Neuronal stem cell (in vitro differentiated cells): Measurements from ENCODE around the gene KCND1.
"Not testable (repeated sequence)": the region's sequence is repeated elsewhere in the genome, so short reads cannot be mapped to it uniquely, and the experiment has no call there.

Experiments used
- DNase-seq: peaks from one replicate; pipeline ENCODE4 v3.0.0-alpha.2; 2013; ENCODE audit warnings: low spot score
- H2AFZ ChIP-seq: one replicate; pipeline ENCODE4 v1.6.1; 2013; ENCODE audit warnings: mild to moderate bottlenecking, low read length, inconsistent platforms
- H2AK5ac ChIP-seq: 2 replicates; pipeline ENCODE4 v1.6.1; 2013; ENCODE audit warnings: low read depth, mild to moderate bottlenecking, inconsistent platforms, low read length, moderate library complexity, mixed read lengths
- H2BK120ac ChIP-seq: 2 replicates; pipeline ENCODE4 v1.6.1; 2013; ENCODE audit warnings: low read depth, mild to moderate bottlenecking, inconsistent platforms, low read length, moderate library complexity, mixed read lengths
- H2BK12ac ChIP-seq: one replicate; pipeline ENCODE4 v1.6.1; 2013; ENCODE audit warnings: low read length, inconsistent platforms
- H2BK15ac ChIP-seq: 2 replicates; pipeline ENCODE4 v1.6.1; 2013; ENCODE audit warnings: mild to moderate bottlenecking, low read length, inconsistent platforms, mixed read lengths
- H2BK5ac ChIP-seq: one replicate; pipeline ENCODE4 v1.6.1; 2013; ENCODE audit warnings: inconsistent platforms, mild to moderate bottlenecking, low read length, moderate library complexity
- H3K14ac ChIP-seq: one replicate; pipeline ENCODE4 v1.6.1; 2013; ENCODE audit warnings: low read length, inconsistent platforms
- H3K18ac ChIP-seq: 2 replicates; pipeline ENCODE4 v1.6.1; 2013; ENCODE audit warnings: low read length, inconsistent platforms
- H3K23ac ChIP-seq: 2 replicates; pipeline ENCODE4 v1.6.1; 2013; ENCODE audit warnings: low read depth, mild to moderate bottlenecking, mixed read lengths, low read length, inconsistent platforms; ENCODE audit not compliant: poor library complexity
- H3K27ac ChIP-seq: replicated peaks from 3 replicates; pipeline ENCODE4 v1.5.1; 2013; ENCODE audit warnings: low read length, inconsistent platforms
- H3K27me3 ChIP-seq, 3 experiments: 2 replicates each; pipeline ENCODE4 v1.6.1; 2013; ENCODE audit warnings: low read length in 3 of 3, mild to moderate bottlenecking in 2 of 3, inconsistent platforms in 1 of 3, low read depth in 1 of 3, mixed read lengths in 1 of 3, moderate library complexity in 1 of 3; ENCODE audit not compliant: control insufficient read depth in 3 of 3, insufficient read depth in 3 of 3
- H3K36me3 ChIP-seq, 2 donors: replicated peaks in 1 of 2; 2 replicates each; pipeline ENCODE4 v1.6.1; 2013; ENCODE audit warnings: low read length in 2 of 2; ENCODE audit not compliant: control insufficient read depth in 2 of 2, insufficient read depth in 2 of 2
- H3K4ac ChIP-seq: 2 replicates; pipeline ENCODE4 v1.6.1; 2013; ENCODE audit warnings: inconsistent platforms, mild to moderate bottlenecking, low read length, moderate library complexity
- H3K4me1 ChIP-seq, 2 donors: 1 replicate in 1 of 2; 2 replicates in 1 of 2; pipeline ENCODE4 v1.6.1; 2013; ENCODE audit warnings: low read length in 2 of 2, low read depth in 1 of 2; ENCODE audit not compliant: control insufficient read depth in 2 of 2, insufficient read depth in 1 of 2
- H3K4me2 ChIP-seq: one replicate; pipeline ENCODE4 v1.6.1; 2013; ENCODE audit warnings: mild to moderate bottlenecking, low read length, inconsistent platforms; ENCODE audit not compliant: insufficient read depth, poor library complexity, severe bottlenecking
- H3K4me3 ChIP-seq, 2 donors: 2 replicates each; pipeline ENCODE4 v1.5.1; 2013; ENCODE audit warnings: low read length in 2 of 2, mild to moderate bottlenecking in 2 of 2, inconsistent platforms in 1 of 2, moderate library complexity in 1 of 2
- H3K79me1 ChIP-seq: one replicate; pipeline ENCODE4 v1.6.1; 2013; ENCODE audit warnings: low read depth, mild to moderate bottlenecking, inconsistent platforms, low read length, moderate library complexity
- H3K9ac ChIP-seq: one replicate; pipeline ENCODE4 v1.6.1; 2013; ENCODE audit warnings: mild to moderate bottlenecking, low read depth, low read length, inconsistent platforms; ENCODE audit not compliant: poor library complexity
- H3K9me3 ChIP-seq, 2 donors: replicated peaks in 1 of 2; 2 replicates each; pipeline versions ENCODE3 to v1.6.1; 2013; ENCODE audit warnings: low read length in 2 of 2, mild to moderate bottlenecking in 2 of 2, inconsistent platforms in 1 of 2, low read depth in 1 of 2, mixed read lengths in 1 of 2, moderate library complexity in 1 of 2; ENCODE audit not compliant: control insufficient read depth in 2 of 2, insufficient read depth in 1 of 2
- H4K8ac ChIP-seq: one replicate; pipeline ENCODE4 v1.6.1; 2013; ENCODE audit warnings: low read depth, mild to moderate bottlenecking, inconsistent platforms, low read length, moderate library complexity
- H4K91ac ChIP-seq: one replicate; pipeline ENCODE4 v1.6.1; 2013; ENCODE audit warnings: low read length, low read depth, mild to moderate bottlenecking, inconsistent platforms; ENCODE audit not compliant: poor library complexity
- WGBS, 2 donors: extraction: QIAGEN DNeasy Blood & Tissue Kit; methylation state at CpG; one replicate each; pipeline ENCODE4 v1.1.7; 2013; ENCODE audit warnings: missing lambda C conversion rate in 2 of 2, mixed read lengths in 1 of 2; ENCODE audit not compliant: insufficient read length in 2 of 2, insufficient replicate concordance in 1 of 2; ENCODE audit errors: extremely low coverage in 2 of 2; 5-methylcytosine and 5-hydroxymethylcytosine counted together

The KCND1 gene

GRCh38 chrX:48981178-48981577 is 9.5 kb upstream of the KCND1 start:
- Histone ChIP-seq H3K79me1 (no peaks in the 10 kb centered on the region), H2BK12ac (no peak overlapping the region), H3K4me1 (no peaks in the 10 kb centered on the region), H3K4ac (no peak overlapping the region), H3K27me3 (peaks cover 0 to 4% (median 0%) of the 10 kb centered on the region in 3 experiments), H3K4me3 (no peak overlapping the region), H3K14ac (no peak overlapping the region), H2BK15ac (no peak overlapping the region), H4K91ac (no peak overlapping the region), H3K23ac (no peak overlapping the region), H2BK5ac (no peak overlapping the region), H2AK5ac (no peak overlapping the region), H3K4me2 (no peak overlapping the region), H2AFZ (no peak overlapping the region), H3K9me3 (no peaks in the 10 kb centered on the region), H3K36me3 (peaks cover 30 to 69% of the 10 kb centered on the region in 2 donors), H4K8ac (no peak overlapping the region), H2BK120ac (no peak overlapping the region), H3K18ac (no peak overlapping the region), H3K27ac (no peak overlapping the region), H3K9ac (peak overlapping the region; percentile 44)
- DNase-seq, result no peak
- WGBS, 2 donors, result no CpG with 5 or more reads among the region's 10 CpGs

GRCh38 chrX:48980341-48980740 is 8.7 kb upstream of the KCND1 start:
- H4K8ac ChIP-seq, H3K14ac ChIP-seq, H2BK12ac ChIP-seq, H3K4me3 ChIP-seq, H3K23ac ChIP-seq, H3K18ac ChIP-seq, H3K4me1 ChIP-seq, H2BK5ac ChIP-seq, H2AK5ac ChIP-seq, H3K79me1 ChIP-seq, H3K4me2 ChIP-seq, H3K9me3 ChIP-seq, H2AFZ ChIP-seq, DNase-seq, H2BK15ac ChIP-seq, H3K4ac ChIP-seq, H3K27ac ChIP-seq, H3K27me3 ChIP-seq, H4K91ac ChIP-seq, H2BK120ac ChIP-seq, H3K9ac ChIP-seq: not testable (repeated sequence)
- WGBS, 2 donors, result no CpG with 5 or more reads among the region's 10 CpGs
- peaks cover 30 to 72% of the 10 kb centered on the region in 2 donors for H3K36me3 ChIP-seq

GRCh38 chrX:48978226-48978625 is 6.6 kb upstream of the KCND1 start:
- H3K4ac ChIP-seq, result no peak overlapping the region
- no peaks in the 10 kb centered on the region for H3K9me3 ChIP-seq
- H3K27ac ChIP-seq, result no peak overlapping the region
- no peaks in the 10 kb centered on the region for H3K79me1 ChIP-seq
- no peak overlapping the region for H3K18ac ChIP-seq
- H3K4me2 ChIP-seq, result no peak overlapping the region
- no peak overlapping the region for H2BK5ac ChIP-seq
- no peak overlapping the region for H2AK5ac ChIP-seq
- no peak overlapping the region for H3K4me3 ChIP-seq
- DNase-seq, result no peak
- H2BK12ac ChIP-seq, result no peak overlapping the region
- H3K9ac ChIP-seq, result no peak overlapping the region
- no peak overlapping the region for H2AFZ ChIP-seq
- H3K23ac ChIP-seq, result no peak overlapping the region
- peaks cover 0 to 4% (median 0%) of the 10 kb centered on the region in 3 experiments for H3K27me3 ChIP-seq
- no peak overlapping the region for H4K91ac ChIP-seq
- no CpG with 5 or more reads among the region's 5 CpGs for WGBS, 2 donors
- no peak overlapping the region for H2BK15ac ChIP-seq
- H3K14ac ChIP-seq, result no peak overlapping the region
- peaks cover 25 to 71% of the 10 kb centered on the region in 2 donors for H3K36me3 ChIP-seq
- no peak overlapping the region for H4K8ac ChIP-seq
- no peaks in the 10 kb centered on the region for H3K4me1 ChIP-seq
- H2BK120ac ChIP-seq, result no peak overlapping the region

- Histone ChIP-seq H2BK15ac (no peak overlapping the region), H2AK5ac (no peak overlapping the region), H2BK12ac (no peak overlapping the region), H3K23ac (no peak overlapping the region), H4K91ac (no peak overlapping the region), H3K36me3 (peaks cover 13 to 50% of the 10 kb centered on the region in 2 donors), H3K14ac (no peak overlapping the region), H3K27me3 (peaks cover 0 to 3% (median 0%) of the 10 kb centered on the region in 3 experiments), H3K27ac (no peak overlapping the region), H3K18ac (no peak overlapping the region), H2BK120ac (no peak overlapping the region), H2AFZ (no peak overlapping the region), H3K4me1 (peaks cover 0 to 5% of the 10 kb centered on the region in 2 donors), H4K8ac (no peak overlapping the region), H3K4me2 (no peak overlapping the region), H3K4ac (no peak overlapping the region), H3K4me3 (no peak overlapping the region), H3K9me3 (no peaks in the 10 kb centered on the region), H3K9ac (no peak overlapping the region), H2BK5ac (no peak overlapping the region), H3K79me1 (no peaks in the 10 kb centered on the region)
- no CpG with 5 or more reads among the region's 6 CpGs for WGBS, 2 donors
- no peak for DNase-seq
Measured at GRCh38 chrX:48976086-48976485, 4.4 kb upstream of the KCND1 start.
